ENCODE data around the gene SGTA. TPM values are rescaled to one million over a fixed set of nuclear protein-coding genes. Genes with fewer than 3 reads are reported as not detected.
A peak's percentile ranks its signal among the peaks of the same experiment; 100 is the strongest.

SGTA gene
- total and polyA plus RNA-seq, 9 of the 15 experiments (the other 6 are each of a cell fraction or from before 2014, with no cell fraction given): 1.4 to 110 (median 49.9) TPM

GRCh38 chr19:2720777-2721569 lies 62.1 kb downstream of the SGTA start, which contains the start of gene DIRAS1 (continued):
- TF ChIP-seq MGA (IDR thresholded peaks at IDR 0.05) (no peak), REST (IDR thresholded peaks at IDR 0.05; ENCODE audit: borderline replicate concordance) (peak; percentile 76), REST (CRISPR knock-in tag; IDR thresholded peaks at IDR 0.05; ENCODE audit: low read depth) (peak; percentile 58; the same call in 1 of the 2 replicates), HMGXB4 (CRISPR knock-in tag; IDR thresholded peaks at IDR 0.05) (no peak), EGR1 (conservative IDR thresholded peaks at IDR 0.05) (no peak)

Data from K562 (cell line).